HL-60 (cell line): ENCODE data around the gene ADGRL3.

ENCODE experiments used
- DNase-seq, 2 experiments: peaks; one replicate each; pipeline ENCODE4 v3.0.0-alpha.2; 2010 to 2020; ENCODE audit warnings: low read depth in 1 of 2, low spot score in 1 of 2
- H3K27ac ChIP-seq: fragments of 250-450 bp; sonication (Bioruptor Pico); replicated peaks from 2 replicates; pipeline ENCODE4 v1.5.1; 2020; ENCODE audit warnings: mild to moderate bottlenecking, moderate library complexity
- H3K27me3 ChIP-seq: fragments of 250-450 bp; sonication (Bioruptor Pico); 2 replicates; pipeline ENCODE4 v1.5.1; 2021; ENCODE audit warnings: mild to moderate bottlenecking, moderate library complexity; ENCODE audit not compliant: insufficient read depth, poor library complexity, severe bottlenecking
- H3K4me3 ChIP-seq: replicated peaks from 2 replicates; pipeline ENCODE4 v1.5.1; 2011; ENCODE audit warnings: mild to moderate bottlenecking, control low read depth, low read length; ENCODE audit not compliant: insufficient read depth
- CTCF ChIP-seq: IDR thresholded peaks from one replicate; pipeline ENCODE4 v1.5.1; 2011; ENCODE audit warnings: low read length, control low read depth, inconsistent platforms; ENCODE audit not compliant: insufficient read depth
- GABPA ChIP-seq: IDR thresholded peaks from 2 replicates; pipeline ENCODE4 v1.6.1; 2012; ENCODE audit warnings: low read depth
- POLR2AphosphoS5 ChIP-seq: IDR thresholded peaks from 2 replicates; pipeline ENCODE4 v1.6.1; 2012; ENCODE audit warnings: low read depth
- REST ChIP-seq: IDR thresholded peaks from 2 replicates; pipeline ENCODE4 v1.6.1; 2012; ENCODE audit warnings: low read depth; ENCODE audit not compliant: insufficient replicate concordance
- SPI1 ChIP-seq: IDR thresholded peaks from 2 replicates; pipeline ENCODE4 v1.6.1; 2012; ENCODE audit warnings: low read depth, mild to moderate bottlenecking, borderline replicate concordance

ADGRL3 gene

DNA sequence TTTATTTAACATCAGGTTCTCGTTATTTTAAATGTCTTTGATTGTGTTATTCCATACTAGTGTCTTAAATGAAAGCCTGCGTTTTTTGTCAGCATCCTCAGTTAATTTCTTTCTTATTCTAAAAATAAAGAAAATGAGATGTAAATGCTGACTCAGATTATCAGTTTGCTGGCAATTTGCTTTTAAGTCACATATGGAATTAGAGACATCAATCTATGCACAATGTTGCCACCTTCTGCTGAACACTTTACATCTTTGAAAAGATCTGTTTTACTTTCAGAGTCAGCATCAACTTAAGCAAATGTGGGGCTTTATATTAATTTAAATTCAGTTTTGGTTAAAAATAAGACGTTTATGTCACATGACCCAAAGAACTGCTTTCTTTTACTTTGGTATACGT is 99.2 kb downstream of the ADGRL3 start:
- H3K4me3 ChIP-seq: no peak overlapping the region

GRCh38 chr4:61300266-61300844 is 100.2 kb downstream of the ADGRL3 start:
- no peak for DNase-seq
- no peak overlapping the region for H3K4me3 ChIP-seq

More for the DNA sequence above, 99.2 kb downstream of the ADGRL3 start:
- H3K27me3 ChIP-seq: no peaks in the 10 kb centered on the region
- TF ChIP-seq SPI1 (no peak), GABPA (no peak), CTCF (no peak), POLR2AphosphoS5 (no peak), REST (no peak)
- no peak for DNase-seq
- no peak overlapping the region for H3K27ac ChIP-seq

More at GRCh38 chr4:61300266-61300844, 100.2 kb downstream of the ADGRL3 start:
- no peaks in the 10 kb centered on the region for H3K27me3 ChIP-seq
- TF ChIP-seq POLR2AphosphoS5: no peak
- no peak for TF ChIP-seq GABPA
- no peak for TF ChIP-seq SPI1
- TF ChIP-seq REST: no peak
- TF ChIP-seq CTCF: no peak
- no peak overlapping the region for H3K27ac ChIP-seq
